K562 (cell line): ENCODE measurements around the gene CNOT4. TPM values are rescaled to one million over a fixed set of nuclear protein-coding genes. Genes with fewer than 3 reads are reported as not detected.

Experiments
- ARNT ChIP-seq, 2 experiments: fragments of 450-650 bp; IDR thresholded peaks; 2 replicates each; pipeline ENCODE4 v1.6.1; 2016; ENCODE audit warnings: mild to moderate bottlenecking in 1 of 2
- DDX20 ChIP-seq: fragments of 450-650 bp; IDR thresholded peaks from 2 replicates; pipeline ENCODE4 v1.6.1; 2016; ENCODE audit warnings: missing genetic modification characterization, low read depth, mild to moderate bottlenecking, missing compliant biosample characterization, moderate library complexity
- E4F1 ChIP-seq: fragments of 250-450 bp; sonication (Bioruptor Pico); IDR thresholded peaks from 2 replicates; pipeline ENCODE4 v1.5.0; 2021; ENCODE audit warnings: mild to moderate bottlenecking, borderline replicate concordance
- ELK1 ChIP-seq: sonication (generic); formaldehyde crosslinking; IDR thresholded peaks from 2 replicates; pipeline ENCODE4 v1.8.1; 2022; ENCODE audit warnings: missing genetic modification reagents
- GABPA ChIP-seq: fragments of 200-800 bp; sonication (Bioruptor generic); conservative IDR thresholded peaks from 2 replicates; pipeline ENCODE4 v1.6.1; 2016; ENCODE audit warnings: low read depth, missing genetic modification characterization, missing compliant biosample characterization
- HDAC1 ChIP-seq, 2 experiments: fragments of 450-650 bp; IDR thresholded peaks; 2 replicates each; pipeline ENCODE4 v1.6.1; 2016 to 2017; ENCODE audit warnings: inconsistent platforms in 1 of 2, mild to moderate bottlenecking in 1 of 2, moderate library complexity in 1 of 2
- MAZ ChIP-seq, 2 experiments: fragments of 450-650 bp in 1 of 2; sonication (generic) in 1 of 2; formaldehyde crosslinking; IDR thresholded peaks in 1 of 2; conservative IDR thresholded peaks in 1 of 2; 2 replicates each; pipeline versions ENCODE4 v1.4.0 to v1.5.0; 2020; ENCODE audit warnings: mild to moderate bottlenecking in 1 of 2, missing genetic modification reagents in 1 of 2
- MITF ChIP-seq: IDR thresholded peaks from 2 replicates; pipeline ENCODE4 v1.6.1; 2014; ENCODE audit warnings: antibody characterized with exemption
- MTA1 ChIP-seq: fragments of 450-650 bp; IDR thresholded peaks from 2 replicates; pipeline ENCODE4 v1.6.1; 2017; ENCODE audit warnings: borderline replicate concordance
- NCOA1 ChIP-seq: fragments of 450-650 bp; IDR thresholded peaks from 2 replicates; pipeline ENCODE4 v1.6.1; 2016; ENCODE audit warnings: low read depth
- TAF7 ChIP-seq: fragments of 450-650 bp; IDR thresholded peaks from 2 replicates; pipeline ENCODE4 v1.6.1; 2016; ENCODE audit warnings: missing genetic modification characterization, missing compliant biosample characterization
- TCF7 ChIP-seq: sonication (generic); IDR thresholded peaks from 2 replicates; pipeline ENCODE4 v1.6.1; 2016; ENCODE audit warnings: antibody characterized with exemption, borderline replicate concordance
- ZBTB40 ChIP-seq, 2 experiments: fragments of 450-650 bp in 1 of 2; sonication (generic) in 1 of 2; formaldehyde crosslinking in 1 of 2; IDR thresholded peaks; 2 replicates each; pipeline versions ENCODE4 v1.7.1 to v1.9.0; 2016 to 2022; ENCODE audit warnings: inconsistent platforms in 1 of 2, mild to moderate bottlenecking in 1 of 2, missing genetic modification reagents in 1 of 2
- polyA plus RNA-seq, 8 experiments: library from polyadenylated mRNA; depleted of rRNA in 4 of 8; stranded (reverse) in 5 of 8; unstranded in 3 of 8; fragments of >200 nt; fragmentation: Nextera tagmentation in 2 of 8; fragmentation: Illumina TruSeq in 1 of 8; extraction: Ambion mirVana in 2 of 8; extraction: Trizol in 1 of 8; gene quantifications; 2 replicates each; pipeline versions ENCODE4 v1.2.1 to v1.2.3, GENCODE V29; 2011 to 2014; ENCODE audit warnings: inconsistent platforms in 1 of 8, missing spikeins in 1 of 8
- total RNA-seq, 7 experiments: library from RNA; depleted of rRNA in 6 of 7; stranded (reverse); fragments of >200 nt in 6 of 7; fragmentation: Illumina TruSeq in 2 of 7; extraction: Trizol in 2 of 7; gene quantifications; 2 replicates each; pipeline versions ENCODE4 v1.2.1 to v1.2.3, GENCODE V29; 2011 to 2021; ENCODE audit warnings: low replicate concordance in 1 of 7

Gene CNOT4
- total and polyA plus RNA-seq, 9 of the 15 experiments (the other 6 are each of a cell fraction or from before 2014, with no cell fraction given): 8.6 to 24.1 (median 15.4) TPM

GRCh38 chr7:135509589-135509838 is 388 bp downstream of the CNOT4 start (continued):
- TF ChIP-seq ZBTB40 (IDR thresholded peaks at IDR 0.05) (0 out of 2 replicates have a peak, but pooled peaks have one; percentile 9), ZBTB40 (CRISPR knock-in tag; IDR thresholded peaks at IDR 0.05) (no peak), MTA1 (peak; percentile 14; the same call in 1 of the 2 replicates), GABPA (tag) (no peak), ARNT (IDR thresholded peaks at IDR 0.05) (0 out of 4 replicates have a peak, but pooled peaks of 1 of the 2 experiments have one; percentile 11), ELK1 (CRISPR knock-in tag) (peak; percentile 47; the same call in 1 of the 2 replicates), E4F1 (no peak), MITF (peak; percentile 7; the same call in 1 of the 2 replicates), MAZ (CRISPR knock-in tag; conservative IDR thresholded peaks at IDR 0.05 in 1 of 2, IDR thresholded peaks at IDR 0.05 in 1 of 2) (no peak), TCF7 (peak; percentile 34; the same call in 1 of the 2 replicates), NCOA1 (peak; percentile 55; the same call in 1 of the 2 replicates), DDX20 (tag) (no peak), HDAC1 (IDR thresholded peaks at IDR 0.05) (0 out of 4 replicates have a peak, but pooled peaks of 1 of the 2 experiments have one; percentile 2), TAF7 (tag) (no peak)
